Measurements from ENCODE around the gene PIK3CA.
"Not testable (repeated sequence)": the region's sequence is repeated elsewhere in the genome, so short reads cannot be mapped to it uniquely, and the experiment has no call there.

GRCh38 chr3:179115444-179115843 lies 32.7 kb upstream of the PIK3CA start:
- not testable (repeated sequence) for TF ChIP-seq CTCF (IDR thresholded peaks at IDR 0.05; ENCODE audit: borderline replicate concordance, extremely low read depth, low read length, poor library complexity, severe bottlenecking); EZH2 (IDR thresholded peaks at IDR 0.05; ENCODE audit: borderline replicate concordance, low read depth, low read length, severe bottlenecking)

Data from DND-41 (cell line).